ENCODE results near the gene SOS1. TPM values are rescaled to one million over a fixed set of nuclear protein-coding genes. Genes with fewer than 3 reads are reported as not detected.

Gene SOS1
- total RNA-seq, 1 experiment from 2014 or later: 28.4 TPM

- TF ChIP-seq CTCF (IDR thresholded peaks at IDR 0.05) (no peak), ATF1 (CRISPR knock-in tag; IDR thresholded peaks at IDR 0.05) (0 out of 2 replicates have a peak, but pooled peaks have one; percentile 29), TP53 (CRISPR knock-in tag; IDR thresholded peaks at IDR 0.05) (no peak), RELA (CRISPR knock-in tag; IDR thresholded peaks at IDR 0.05; ENCODE audit: borderline replicate concordance) (no peak), JAZF1 (CRISPR knock-in tag; IDR thresholded peaks at IDR 0.05) (no peak), USF2 (CRISPR knock-in tag; IDR thresholded peaks at IDR 0.05) (no peak), ESRRA (CRISPR knock-in tag; IDR thresholded peaks at IDR 0.05; ENCODE audit: borderline replicate concordance) (peak; percentile 48; the same call in 1 of the 2 replicates), TEAD4 (CRISPR knock-in tag; IDR thresholded peaks at IDR 0.05) (no peak), IRF1 (CRISPR knock-in tag; IDR thresholded peaks at IDR 0.05) (no peak), GABPB1 (CRISPR knock-in tag; IDR thresholded peaks at IDR 0.05) (peak; percentile 71), SOX15 (CRISPR knock-in tag; IDR thresholded peaks at IDR 0.05) (no peak), TEAD1 (CRISPR knock-in tag; IDR thresholded peaks at IDR 0.05) (peak; percentile 62; the same call in 1 of the 2 replicates), ZNF263 (CRISPR knock-in tag; IDR thresholded peaks at IDR 0.05; ENCODE audit: low read depth) (no peak), KAT7 (CRISPR knock-in tag; IDR thresholded peaks at IDR 0.05; ENCODE audit: borderline replicate concordance) (peak; percentile 48; the same call in 1 of the 2 replicates), ETV6 (CRISPR knock-in tag; IDR thresholded peaks at IDR 0.05) (peak; percentile 34; the same call in 1 of the 2 replicates)
- TF ChIP-seq, protein P1, sequence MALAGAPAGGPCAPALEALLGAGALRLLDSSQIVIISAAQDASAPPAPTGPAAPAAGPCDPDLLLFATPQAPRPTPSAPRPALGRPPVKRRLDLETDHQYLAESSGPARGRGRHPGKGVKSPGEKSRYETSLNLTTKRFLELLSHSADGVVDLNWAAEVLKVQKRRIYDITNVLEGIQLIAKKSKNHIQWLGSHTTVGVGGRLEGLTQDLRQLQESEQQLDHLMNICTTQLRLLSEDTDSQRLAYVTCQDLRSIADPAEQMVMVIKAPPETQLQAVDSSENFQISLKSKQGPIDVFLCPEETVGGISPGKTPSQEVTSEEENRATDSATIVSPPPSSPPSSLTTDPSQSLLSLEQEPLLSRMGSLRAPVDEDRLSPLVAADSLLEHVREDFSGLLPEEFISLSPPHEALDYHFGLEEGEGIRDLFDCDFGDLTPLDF (CRISPR knock-in tag; IDR thresholded peaks at IDR 0.05): no peak
- TF ChIP-seq, protein P2, sequence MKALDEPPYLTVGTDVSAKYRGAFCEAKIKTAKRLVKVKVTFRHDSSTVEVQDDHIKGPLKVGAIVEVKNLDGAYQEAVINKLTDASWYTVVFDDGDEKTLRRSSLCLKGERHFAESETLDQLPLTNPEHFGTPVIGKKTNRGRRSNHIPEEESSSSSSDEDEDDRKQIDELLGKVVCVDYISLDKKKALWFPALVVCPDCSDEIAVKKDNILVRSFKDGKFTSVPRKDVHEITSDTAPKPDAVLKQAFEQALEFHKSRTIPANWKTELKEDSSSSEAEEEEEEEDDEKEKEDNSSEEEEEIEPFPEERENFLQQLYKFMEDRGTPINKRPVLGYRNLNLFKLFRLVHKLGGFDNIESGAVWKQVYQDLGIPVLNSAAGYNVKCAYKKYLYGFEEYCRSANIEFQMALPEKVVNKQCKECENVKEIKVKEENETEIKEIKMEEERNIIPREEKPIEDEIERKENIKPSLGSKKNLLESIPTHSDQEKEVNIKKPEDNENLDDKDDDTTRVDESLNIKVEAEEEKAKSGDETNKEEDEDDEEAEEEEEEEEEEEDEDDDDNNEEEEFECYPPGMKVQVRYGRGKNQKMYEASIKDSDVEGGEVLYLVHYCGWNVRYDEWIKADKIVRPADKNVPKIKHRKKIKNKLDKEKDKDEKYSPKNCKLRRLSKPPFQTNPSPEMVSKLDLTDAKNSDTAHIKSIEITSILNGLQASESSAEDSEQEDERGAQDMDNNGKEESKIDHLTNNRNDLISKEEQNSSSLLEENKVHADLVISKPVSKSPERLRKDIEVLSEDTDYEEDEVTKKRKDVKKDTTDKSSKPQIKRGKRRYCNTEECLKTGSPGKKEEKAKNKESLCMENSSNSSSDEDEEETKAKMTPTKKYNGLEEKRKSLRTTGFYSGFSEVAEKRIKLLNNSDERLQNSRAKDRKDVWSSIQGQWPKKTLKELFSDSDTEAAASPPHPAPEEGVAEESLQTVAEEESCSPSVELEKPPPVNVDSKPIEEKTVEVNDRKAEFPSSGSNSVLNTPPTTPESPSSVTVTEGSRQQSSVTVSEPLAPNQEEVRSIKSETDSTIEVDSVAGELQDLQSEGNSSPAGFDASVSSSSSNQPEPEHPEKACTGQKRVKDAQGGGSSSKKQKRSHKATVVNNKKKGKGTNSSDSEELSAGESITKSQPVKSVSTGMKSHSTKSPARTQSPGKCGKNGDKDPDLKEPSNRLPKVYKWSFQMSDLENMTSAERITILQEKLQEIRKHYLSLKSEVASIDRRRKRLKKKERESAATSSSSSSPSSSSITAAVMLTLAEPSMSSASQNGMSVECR (CRISPR knock-in tag; IDR thresholded peaks at IDR 0.05; ENCODE audit: borderline replicate concordance): peak; percentile 54; the same call in 1 of the 2 replicates
- TF ChIP-seq, protein P3, sequence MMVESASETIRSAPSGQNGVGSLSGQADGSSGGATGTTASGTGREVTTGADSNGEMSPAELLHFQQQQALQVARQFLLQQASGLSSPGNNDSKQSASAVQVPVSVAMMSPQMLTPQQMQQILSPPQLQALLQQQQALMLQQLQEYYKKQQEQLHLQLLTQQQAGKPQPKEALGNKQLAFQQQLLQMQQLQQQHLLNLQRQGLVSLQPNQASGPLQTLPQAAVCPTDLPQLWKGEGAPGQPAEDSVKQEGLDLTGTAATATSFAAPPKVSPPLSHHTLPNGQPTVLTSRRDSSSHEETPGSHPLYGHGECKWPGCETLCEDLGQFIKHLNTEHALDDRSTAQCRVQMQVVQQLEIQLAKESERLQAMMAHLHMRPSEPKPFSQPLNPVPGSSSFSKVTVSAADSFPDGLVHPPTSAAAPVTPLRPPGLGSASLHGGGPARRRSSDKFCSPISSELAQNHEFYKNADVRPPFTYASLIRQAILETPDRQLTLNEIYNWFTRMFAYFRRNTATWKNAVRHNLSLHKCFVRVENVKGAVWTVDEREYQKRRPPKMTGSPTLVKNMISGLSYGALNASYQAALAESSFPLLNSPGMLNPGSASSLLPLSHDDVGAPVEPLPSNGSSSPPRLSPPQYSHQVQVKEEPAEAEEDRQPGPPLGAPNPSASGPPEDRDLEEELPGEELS (CRISPR knock-in tag; IDR thresholded peaks at IDR 0.05): 0 out of 2 replicates have a peak, but pooled peaks have one; percentile 50
- TF ChIP-seq, protein P4, sequence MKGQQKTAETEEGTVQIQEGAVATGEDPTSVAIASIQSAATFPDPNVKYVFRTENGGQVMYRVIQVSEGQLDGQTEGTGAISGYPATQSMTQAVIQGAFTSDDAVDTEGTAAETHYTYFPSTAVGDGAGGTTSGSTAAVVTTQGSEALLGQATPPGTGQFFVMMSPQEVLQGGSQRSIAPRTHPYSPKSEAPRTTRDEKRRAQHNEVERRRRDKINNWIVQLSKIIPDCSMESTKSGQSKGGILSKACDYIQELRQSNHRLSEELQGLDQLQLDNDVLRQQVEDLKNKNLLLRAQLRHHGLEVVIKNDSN (CRISPR knock-in tag; IDR thresholded peaks at IDR 0.05): no peak
- TF ChIP-seq, protein P5, sequence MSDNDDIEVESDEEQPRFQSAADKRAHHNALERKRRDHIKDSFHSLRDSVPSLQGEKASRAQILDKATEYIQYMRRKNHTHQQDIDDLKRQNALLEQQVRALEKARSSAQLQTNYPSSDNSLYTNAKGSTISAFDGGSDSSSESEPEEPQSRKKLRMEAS (CRISPR knock-in tag; IDR thresholded peaks at IDR 0.05): 0 out of 2 replicates have a peak, but pooled peaks have one; percentile 42
Observed at GRCh38 chr2:39120771-39121522, at the start of gene SOS1 (continued).

Data from WTC11 (cell line).